ENCODE measurements around the gene CLIP4. TPM values are rescaled to one million over a fixed set of nuclear protein-coding genes. Genes with fewer than 3 reads are reported as not detected.

Gene CLIP4
- polyA plus RNA-seq, 1 of the 3 experiments (the other 2 are of a cell fraction) = 12.7 TPM

GRCh38 chr2:29182920-29183319 is 67.7 kb downstream of the CLIP4 start:
- H3F3A ChIP-seq (replicated peaks; ENCODE audit: insufficient read depth) = no peaks in the 10 kb centered on the region
- ChIA-PET POLR2A (no interaction called here), CTCF (interaction anchor here (0.7 to 2.2 kb wide), 8 partner anchors 9 to 933 kb away, joined by 3 to 10 read pairs (median 4); no protein-coding TSS in a partner anchor)
- H4K20me1 ChIP-seq (ENCODE audit: insufficient read depth) = no peaks in the 10 kb centered on the region
- H3K36me3 ChIP-seq (replicated peaks in 1 of 2; ENCODE audit: control insufficient read depth in 1 of 2, insufficient read depth in 2 of 2, low read length in 1 of 2) = peaks cover 10 to 45% of the 10 kb centered on the region in 2 experiments
- no peaks in the 10 kb centered on the region for H3K9me3 ChIP-seq
- TF ChIP-seq JUND (IDR thresholded peaks at IDR 0.05) (no peak), TCF12 (IDR thresholded peaks at IDR 0.05) (no peak), EP300 (IDR thresholded peaks at IDR 0.05; ENCODE audit: borderline replicate concordance in 1 of 2, low read depth in 1 of 2, low read length in 1 of 2) (no peak), NFIC (IDR thresholded peaks at IDR 0.05; ENCODE audit: borderline replicate concordance) (no peak), RCOR1 (IDR thresholded peaks at IDR 0.05; ENCODE audit: low read length) (no peak), RXRA (IDR thresholded peaks at IDR 0.05; ENCODE audit: borderline replicate concordance, low read depth) (no peak), FOXJ3 (CRISPR knock-in tag; IDR thresholded peaks at IDR 0.05) (no peak), FOSL2 (IDR thresholded peaks at IDR 0.05; ENCODE audit: borderline replicate concordance, low read depth) (no peak), POLR2AphosphoS5 (IDR thresholded peaks at IDR 0.05; ENCODE audit: low read depth, low read length) (no peak), YY1 (IDR thresholded peaks at IDR 0.05; ENCODE audit: low read depth) (no peak), SIN3A (IDR thresholded peaks at IDR 0.05; ENCODE audit: borderline replicate concordance, low read depth, low read length) (no peak)
- TF ChIP-seq, protein P1, sequence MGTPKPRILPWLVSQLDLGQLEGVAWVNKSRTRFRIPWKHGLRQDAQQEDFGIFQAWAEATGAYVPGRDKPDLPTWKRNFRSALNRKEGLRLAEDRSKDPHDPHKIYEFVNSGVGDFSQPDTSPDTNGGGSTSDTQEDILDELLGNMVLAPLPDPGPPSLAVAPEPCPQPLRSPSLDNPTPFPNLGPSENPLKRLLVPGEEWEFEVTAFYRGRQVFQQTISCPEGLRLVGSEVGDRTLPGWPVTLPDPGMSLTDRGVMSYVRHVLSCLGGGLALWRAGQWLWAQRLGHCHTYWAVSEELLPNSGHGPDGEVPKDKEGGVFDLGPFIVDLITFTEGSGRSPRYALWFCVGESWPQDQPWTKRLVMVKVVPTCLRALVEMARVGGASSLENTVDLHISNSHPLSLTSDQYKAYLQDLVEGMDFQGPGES (IDR thresholded peaks at IDR 0.05; ENCODE audit: low read depth, low read length) = no peak
- TF ChIP-seq, protein P2, sequence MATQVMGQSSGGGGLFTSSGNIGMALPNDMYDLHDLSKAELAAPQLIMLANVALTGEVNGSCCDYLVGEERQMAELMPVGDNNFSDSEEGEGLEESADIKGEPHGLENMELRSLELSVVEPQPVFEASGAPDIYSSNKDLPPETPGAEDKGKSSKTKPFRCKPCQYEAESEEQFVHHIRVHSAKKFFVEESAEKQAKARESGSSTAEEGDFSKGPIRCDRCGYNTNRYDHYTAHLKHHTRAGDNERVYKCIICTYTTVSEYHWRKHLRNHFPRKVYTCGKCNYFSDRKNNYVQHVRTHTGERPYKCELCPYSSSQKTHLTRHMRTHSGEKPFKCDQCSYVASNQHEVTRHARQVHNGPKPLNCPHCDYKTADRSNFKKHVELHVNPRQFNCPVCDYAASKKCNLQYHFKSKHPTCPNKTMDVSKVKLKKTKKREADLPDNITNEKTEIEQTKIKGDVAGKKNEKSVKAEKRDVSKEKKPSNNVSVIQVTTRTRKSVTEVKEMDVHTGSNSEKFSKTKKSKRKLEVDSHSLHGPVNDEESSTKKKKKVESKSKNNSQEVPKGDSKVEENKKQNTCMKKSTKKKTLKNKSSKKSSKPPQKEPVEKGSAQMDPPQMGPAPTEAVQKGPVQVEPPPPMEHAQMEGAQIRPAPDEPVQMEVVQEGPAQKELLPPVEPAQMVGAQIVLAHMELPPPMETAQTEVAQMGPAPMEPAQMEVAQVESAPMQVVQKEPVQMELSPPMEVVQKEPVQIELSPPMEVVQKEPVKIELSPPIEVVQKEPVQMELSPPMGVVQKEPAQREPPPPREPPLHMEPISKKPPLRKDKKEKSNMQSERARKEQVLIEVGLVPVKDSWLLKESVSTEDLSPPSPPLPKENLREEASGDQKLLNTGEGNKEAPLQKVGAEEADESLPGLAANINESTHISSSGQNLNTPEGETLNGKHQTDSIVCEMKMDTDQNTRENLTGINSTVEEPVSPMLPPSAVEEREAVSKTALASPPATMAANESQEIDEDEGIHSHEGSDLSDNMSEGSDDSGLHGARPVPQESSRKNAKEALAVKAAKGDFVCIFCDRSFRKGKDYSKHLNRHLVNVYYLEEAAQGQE (IDR thresholded peaks at IDR 0.05; ENCODE audit: low read depth, low read length) = no peak
- TF ChIP-seq, protein P3, sequence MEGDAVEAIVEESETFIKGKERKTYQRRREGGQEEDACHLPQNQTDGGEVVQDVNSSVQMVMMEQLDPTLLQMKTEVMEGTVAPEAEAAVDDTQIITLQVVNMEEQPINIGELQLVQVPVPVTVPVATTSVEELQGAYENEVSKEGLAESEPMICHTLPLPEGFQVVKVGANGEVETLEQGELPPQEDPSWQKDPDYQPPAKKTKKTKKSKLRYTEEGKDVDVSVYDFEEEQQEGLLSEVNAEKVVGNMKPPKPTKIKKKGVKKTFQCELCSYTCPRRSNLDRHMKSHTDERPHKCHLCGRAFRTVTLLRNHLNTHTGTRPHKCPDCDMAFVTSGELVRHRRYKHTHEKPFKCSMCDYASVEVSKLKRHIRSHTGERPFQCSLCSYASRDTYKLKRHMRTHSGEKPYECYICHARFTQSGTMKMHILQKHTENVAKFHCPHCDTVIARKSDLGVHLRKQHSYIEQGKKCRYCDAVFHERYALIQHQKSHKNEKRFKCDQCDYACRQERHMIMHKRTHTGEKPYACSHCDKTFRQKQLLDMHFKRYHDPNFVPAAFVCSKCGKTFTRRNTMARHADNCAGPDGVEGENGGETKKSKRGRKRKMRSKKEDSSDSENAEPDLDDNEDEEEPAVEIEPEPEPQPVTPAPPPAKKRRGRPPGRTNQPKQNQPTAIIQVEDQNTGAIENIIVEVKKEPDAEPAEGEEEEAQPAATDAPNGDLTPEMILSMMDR (IDR thresholded peaks at IDR 0.05) = no peak
- TF ChIP-seq, protein P4, sequence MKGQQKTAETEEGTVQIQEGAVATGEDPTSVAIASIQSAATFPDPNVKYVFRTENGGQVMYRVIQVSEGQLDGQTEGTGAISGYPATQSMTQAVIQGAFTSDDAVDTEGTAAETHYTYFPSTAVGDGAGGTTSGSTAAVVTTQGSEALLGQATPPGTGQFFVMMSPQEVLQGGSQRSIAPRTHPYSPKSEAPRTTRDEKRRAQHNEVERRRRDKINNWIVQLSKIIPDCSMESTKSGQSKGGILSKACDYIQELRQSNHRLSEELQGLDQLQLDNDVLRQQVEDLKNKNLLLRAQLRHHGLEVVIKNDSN (IDR thresholded peaks at IDR 0.05; ENCODE audit: borderline replicate concordance, low read depth) = no peak
- no peaks in the 10 kb centered on the region for H3K27me3 ChIP-seq (ENCODE audit: insufficient read depth)
- H3K4me3 ChIP-seq (ENCODE audit: low read depth in 2 of 2, low read length in 1 of 2) = no peak overlapping the region
- no peak for DNase-seq
- H3K27ac ChIP-seq (ENCODE audit: low read depth in 2 of 2, low read length in 1 of 2) = no peak overlapping the region
- no peaks in the 10 kb centered on the region for H3K9me2 ChIP-seq
- H3K4me2 ChIP-seq = no peak overlapping the region
- H2AFZ ChIP-seq (ENCODE audit: low read depth) = no peak overlapping the region
- no peak overlapping the region for H3K9ac ChIP-seq
- no peaks in the 10 kb centered on the region for H3K79me2 ChIP-seq (ENCODE audit: insufficient read depth)
- H3K4me1 ChIP-seq (ENCODE audit: control insufficient read depth in 1 of 2, insufficient read depth in 2 of 2, low read depth in 1 of 2, low read length in 1 of 2) = peaks cover 0 to 3% of the 10 kb centered on the region in 2 experiments; a peak in 2 of 4 replicates

Data from SK-N-SH (cell line).